GM18909 (cell line): ENCODE data around the gene TMEM138.
A peak's percentile ranks its signal among the peaks of the same experiment; 100 is the strongest.

ENCODE experiments used
- ATAC-seq: cut with Tn5 transposase; IDR thresholded peaks from one replicate; pipeline ENCODE4 v1.9.1; 2021; ENCODE audit warnings: mild to moderate bottlenecking; ENCODE audit not compliant: unreplicated experiment, poor library complexity

TMEM138 gene

DNA sequence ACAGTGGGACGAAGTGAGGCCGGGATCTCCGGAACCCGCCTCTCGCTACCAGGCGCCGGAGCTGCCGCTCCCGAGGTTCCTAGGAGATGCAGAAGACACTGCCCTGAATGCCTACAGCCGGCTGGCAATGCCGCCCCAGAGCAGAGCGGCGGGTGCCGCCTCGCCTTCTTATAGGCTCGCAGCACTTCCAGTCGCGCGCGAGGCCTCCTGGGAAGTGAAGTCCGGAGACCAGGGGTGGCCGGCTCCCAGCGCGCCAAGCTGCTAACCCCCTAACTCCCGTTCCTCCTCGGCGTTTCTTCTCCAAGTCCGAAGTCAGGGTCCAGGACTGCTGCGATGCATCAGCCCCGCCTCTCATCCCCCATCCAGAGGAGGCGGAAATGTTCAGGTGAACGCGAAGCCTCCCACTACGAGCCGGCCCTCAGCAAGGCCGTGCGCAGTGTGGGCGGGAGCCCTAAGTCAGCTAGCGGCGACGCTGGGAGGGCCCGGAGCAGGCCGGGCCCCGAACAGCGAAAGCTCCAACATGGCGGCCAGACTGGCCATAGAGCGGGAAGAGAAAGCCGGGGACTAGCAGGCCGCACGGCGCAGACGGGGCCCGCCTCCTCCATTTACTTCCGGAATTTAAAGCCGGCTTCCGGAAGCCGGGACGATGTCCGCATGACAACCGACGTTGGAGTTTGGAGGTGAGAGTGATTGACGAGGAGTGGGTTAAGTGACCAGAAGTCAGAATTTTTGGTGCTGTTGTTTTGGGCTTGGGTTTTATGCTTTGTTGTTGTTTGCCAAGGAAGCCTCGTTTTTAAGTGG, at the start of gene TMEM138, which contains the start of gene CYB561A3:
Gene TMEM138, plus strand, starts transcription at position 634 of the 801 bp plus-strand sequence. CDS start 2,017 bp downstream, outside the sequence.
Gene CYB561A3, minus strand, starts transcription at position 142 of the 801 bp plus-strand sequence. CDS start 5,169 bp downstream, outside the sequence.
- ATAC-seq: peak; percentile 83

DNA sequence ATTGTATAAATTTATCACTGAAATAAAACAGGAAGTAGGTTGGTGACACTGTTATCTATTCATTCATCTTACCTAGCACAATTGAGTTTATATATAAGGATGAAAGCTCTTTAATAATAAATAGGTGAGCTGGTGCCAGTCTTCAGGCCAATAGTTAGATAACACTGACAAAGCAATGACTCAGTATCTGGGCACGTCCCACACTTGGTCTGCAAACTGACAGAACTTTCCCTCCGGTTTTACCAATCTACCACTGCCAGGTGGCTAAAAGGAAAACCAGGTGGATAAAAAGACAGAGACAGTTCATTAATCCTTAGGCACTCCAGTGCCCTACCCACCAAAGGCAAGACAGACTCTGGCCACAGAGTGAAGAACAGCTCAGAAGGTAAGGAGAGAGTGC, 46.9 kb upstream of the TMEM138 start:
- no peak for ATAC-seq

DNA sequence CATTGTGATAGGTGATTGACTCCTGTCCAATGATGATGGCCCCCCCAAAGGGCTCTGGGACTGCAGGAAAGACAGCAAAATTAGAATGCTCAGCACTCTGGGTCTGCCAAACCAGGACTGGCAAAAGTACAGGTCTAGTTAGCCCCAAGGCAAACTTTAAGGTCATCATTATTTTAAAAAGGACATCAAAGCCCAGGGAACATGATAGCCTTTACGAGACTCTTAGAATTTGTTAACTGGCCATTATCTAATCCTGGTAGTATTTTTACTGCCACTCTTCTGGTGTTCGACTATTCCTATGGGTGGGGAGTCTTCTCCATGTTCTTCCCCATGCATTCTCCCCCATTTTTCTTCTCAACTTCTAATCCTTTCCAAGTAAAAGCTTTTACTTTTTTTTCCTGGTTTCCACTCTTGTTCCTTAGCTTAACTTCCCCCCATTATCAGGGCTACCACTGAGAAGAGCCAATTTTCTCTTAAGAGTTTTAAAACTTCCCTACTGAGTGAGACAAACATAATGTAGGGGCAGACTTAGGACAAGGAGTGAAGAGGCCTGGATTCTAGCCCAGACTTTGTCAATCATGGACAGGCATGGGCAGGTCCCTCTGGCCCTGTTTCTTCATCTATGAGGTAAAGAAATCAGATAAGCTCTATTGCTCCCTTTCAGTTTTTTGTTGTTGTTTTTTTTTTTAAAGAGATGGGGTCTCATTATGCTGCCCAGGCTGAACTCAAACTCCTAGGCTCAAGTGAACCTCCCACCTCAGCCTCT, 36.3 kb upstream of the TMEM138 start:
- ATAC-seq: no peak

DNA sequence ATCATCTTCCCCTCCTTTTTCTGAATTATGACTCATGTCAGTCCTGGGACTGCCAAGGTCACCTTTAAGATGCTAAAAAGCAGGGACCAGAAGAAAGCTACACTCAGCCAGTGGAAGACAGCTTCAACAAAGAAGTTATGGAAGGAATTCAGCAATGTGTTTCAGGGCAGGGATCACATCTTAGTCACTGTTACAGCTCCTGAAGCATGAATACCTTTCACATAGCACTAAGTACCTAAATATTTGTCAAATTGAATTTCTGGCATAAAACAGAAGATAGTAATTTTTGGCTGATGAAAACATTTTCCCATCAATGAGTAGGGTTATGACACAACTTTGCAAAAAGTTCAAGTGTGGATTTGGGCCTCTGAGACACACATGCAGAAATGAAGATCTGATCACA, 34.5 kb upstream of the TMEM138 start:
- no peak for ATAC-seq

DNA sequence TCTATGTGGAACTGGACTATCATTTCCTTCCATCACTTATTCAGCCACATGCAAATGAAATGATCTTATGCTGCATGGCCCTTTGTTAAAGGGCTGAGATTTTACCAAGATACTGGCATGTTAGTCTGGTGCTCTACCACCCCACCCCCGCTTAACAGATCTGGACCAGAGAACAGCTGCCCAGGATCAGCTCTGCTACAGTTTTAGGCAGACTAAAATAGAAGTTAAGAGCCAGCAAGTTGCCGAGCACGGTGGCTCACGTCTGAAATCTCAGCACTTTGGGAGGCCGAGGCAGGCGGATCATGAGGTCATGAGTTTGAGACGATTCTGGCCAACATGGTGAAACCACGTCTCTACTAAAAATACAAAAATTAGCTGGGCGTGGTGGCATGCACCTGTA, 33.8 kb upstream of the TMEM138 start:
- ATAC-seq: no peak

DNA sequence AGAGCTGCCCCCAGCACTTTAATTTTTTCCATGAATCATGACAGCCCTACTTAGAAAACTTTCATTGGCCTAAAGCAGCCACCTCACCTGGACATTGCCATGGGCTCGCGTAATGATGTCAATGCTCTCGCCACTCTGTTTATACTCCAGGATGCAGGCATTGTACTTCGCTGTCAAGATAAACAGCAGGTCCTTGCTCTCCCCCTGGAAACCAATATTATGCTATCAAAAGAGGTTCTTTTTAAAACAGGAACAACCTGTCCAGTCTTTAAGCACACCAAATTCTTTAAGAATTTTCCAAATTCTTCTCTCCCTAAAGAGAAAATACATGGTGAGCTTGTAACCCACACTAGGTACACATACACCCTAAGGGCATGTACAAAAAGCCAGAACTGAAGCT, 32.3 kb upstream of the TMEM138 start:
- ATAC-seq: no peak

DNA sequence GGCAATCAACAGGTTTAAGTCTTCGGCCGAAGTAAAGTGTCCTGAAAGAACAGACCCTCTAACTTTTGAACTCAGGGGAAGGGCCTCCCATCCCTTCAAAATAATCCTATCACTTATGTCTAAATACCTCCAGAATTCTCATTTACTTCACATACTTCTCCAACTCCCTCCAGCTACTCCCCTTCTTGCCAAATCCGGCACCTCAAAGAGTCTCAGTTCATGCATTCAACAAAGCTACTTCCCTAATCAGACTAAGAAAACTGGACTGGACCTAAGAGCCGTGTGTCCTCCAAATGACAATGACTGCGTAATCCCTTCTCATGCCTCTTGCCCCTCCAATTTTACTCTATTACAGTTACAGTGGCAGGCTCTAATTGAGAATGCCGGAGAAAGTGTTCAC, 30.5 kb upstream of the TMEM138 start:
- no peak for ATAC-seq

DNA sequence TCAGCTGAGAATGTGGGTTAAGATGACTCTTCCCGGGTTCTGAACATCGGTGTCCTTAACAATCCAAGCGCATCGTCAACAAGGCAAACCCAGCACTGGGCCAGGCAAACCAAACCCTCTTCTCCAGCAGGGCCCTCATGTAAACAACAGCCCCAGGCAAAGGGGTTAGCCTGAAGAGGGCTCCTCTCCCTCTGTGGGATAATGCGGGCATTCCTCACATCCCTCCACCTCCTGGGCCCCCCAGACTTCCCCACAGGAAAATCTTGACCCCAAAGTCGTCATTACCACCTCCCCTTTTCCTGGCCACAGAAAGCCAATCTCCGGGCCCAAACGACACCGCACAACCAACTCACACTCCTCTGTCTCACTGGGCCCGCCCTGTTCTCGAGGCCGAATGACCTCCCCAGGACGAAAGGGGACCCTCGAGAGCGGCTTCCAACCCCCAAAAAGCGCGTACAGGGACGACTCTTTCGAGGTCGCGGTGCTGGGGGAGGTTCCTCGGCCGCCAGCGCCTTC, 29.8 kb upstream of the TMEM138 start:
- ATAC-seq: peak; percentile 4

DNA sequence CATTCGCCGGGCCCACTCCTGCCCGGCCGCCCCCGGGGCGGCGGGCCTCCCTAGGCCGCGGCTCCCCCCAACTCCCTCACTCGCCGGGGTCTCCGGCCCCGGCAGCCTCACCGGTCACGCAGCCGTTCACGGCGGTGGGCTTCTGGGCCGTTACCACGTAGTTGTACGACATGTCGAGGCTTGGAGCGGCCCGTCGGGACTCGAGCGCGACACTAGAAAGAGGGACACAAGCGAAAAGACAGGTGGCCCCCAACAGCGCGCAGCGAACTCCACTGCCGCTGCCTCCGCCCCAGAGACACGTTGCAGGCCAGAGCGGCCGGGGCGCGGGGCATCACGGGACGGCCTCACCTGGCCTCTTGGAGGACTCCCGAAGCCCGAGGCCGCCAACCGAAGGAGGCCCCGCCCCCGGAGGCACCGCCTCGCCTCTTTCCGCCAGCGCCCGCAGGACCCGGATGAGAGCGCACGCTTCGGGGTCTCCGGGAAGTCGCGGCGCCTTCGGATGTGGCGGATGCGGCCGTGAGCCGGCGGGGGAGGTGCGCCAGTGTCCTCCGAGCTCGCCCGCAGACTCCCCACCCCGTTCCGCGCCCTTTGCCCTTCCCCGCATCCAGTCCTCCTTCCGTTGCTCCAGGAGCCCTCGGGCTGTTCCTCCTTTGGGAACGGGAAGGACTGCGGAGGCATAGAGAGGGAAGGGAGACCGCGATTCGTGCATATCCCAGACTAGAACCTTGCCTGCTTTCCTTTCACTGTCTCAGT, 29.2 kb upstream of the TMEM138 start, which contains the start of the genes DDB1 and TKFC:
Gene DDB1, minus strand, starts transcription at position 309 of the 753 bp plus-strand sequence. Its CDS starts 137 bp downstream, at position 172.
Gene TKFC, plus strand, starts transcription at position 432 of the 753 bp plus-strand sequence. CDS start 1,501 bp downstream, outside the sequence.
- peak; percentile 84 for ATAC-seq

DNA sequence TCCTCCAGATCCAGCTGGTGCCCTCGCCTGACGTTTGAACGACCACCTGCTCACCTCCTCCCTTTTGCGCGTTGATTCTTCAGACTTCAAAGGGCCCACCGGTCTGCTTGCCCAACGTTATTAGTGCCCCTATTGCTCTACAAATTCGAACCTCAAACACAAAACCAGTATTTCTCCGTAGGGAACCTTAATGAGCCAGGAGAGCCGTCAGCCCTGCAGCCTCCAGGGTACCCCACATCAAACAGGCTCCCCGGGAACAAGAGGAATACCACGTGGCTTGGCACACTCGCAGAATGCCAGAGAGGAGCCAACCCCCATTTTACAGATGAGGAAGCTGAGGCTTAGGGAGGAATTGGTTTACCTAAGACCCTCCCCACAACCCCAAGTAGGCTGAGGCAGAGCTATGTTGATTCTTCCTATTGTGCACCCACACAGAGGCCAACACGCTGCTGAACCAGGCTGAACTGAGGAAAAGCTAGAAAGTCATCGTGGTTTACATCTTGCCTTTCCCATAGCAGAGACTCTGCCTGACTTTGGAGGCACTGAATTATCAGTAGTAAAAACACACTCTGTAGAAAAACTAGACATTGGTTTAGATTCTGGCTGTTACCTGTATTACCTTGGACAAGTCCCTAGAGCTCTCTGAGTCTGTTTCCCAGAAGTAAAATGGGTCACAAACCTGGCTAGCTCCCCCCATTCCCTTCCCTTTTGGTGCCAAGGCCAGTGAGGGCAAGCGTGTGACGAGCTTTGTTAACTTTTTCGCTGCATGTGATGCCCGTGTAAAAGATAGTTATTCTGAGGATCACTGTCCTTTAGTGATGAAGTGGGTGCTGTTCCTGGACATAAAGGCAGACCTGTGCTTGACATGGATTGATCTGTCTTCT, 28.4 kb upstream of the TMEM138 start:
- no peak for ATAC-seq

DNA sequence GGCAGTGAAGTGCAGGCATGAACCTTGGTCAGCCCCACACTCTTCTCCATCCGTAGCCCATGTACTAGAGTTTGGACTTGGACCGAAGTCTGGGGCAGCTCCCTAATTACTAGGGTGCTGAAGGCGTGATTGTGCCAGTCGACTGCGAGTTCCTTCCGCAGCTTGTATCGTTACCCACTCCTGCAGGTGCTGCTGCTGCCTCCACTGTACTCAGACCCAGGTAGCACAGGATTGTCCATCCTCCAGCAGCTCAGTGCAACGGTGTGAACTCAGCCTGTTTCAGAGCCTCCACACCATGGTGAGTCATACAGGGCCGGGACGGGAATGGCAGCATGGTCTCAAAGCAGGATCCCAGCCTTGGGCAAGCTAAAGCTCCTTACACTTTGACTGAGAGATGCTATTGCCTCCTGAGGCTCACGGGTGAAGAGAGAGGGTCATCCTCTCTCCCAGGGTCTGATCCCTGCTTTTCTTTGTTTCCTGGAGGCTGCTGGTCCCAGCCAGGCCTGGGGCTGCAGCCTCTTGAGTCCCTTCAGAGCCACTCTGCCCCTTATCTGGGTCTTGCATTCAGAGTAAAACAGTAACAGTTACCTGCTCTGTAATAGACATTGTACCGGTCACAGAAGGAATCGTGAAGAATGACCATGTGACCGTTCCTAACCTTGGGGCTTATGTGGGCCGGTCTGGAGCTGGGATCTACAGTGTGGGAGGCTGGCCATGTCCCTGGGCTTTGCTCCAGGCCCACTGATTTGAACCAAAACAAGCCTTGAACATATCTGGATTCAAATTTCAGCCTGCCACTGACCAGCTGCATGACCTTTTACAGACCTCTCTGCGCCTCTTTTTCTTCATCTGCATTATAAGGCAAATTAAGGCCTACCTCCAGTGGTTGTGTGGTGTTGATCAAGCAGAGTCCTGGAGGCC, 27.5 kb upstream of the TMEM138 start:
- no peak for ATAC-seq

DNA sequence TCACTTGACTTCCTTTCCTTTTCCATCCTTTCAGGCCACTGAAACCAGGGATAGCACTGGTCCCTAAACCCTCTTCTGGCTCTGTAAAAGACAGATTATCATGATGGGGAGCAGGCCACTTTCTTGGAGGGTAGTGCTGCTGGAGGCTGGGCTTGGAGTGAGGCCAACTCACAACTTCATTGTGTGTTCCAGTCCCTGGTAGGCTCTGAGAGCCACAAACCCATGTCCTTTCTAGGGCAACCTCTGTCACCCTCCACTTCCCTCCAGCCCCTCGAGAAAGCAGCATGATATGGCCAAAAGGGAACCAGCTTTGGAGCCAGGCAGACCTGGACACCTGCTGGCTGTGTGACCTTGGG, 26.8 kb upstream of the TMEM138 start:
- no peak for ATAC-seq

DNA sequence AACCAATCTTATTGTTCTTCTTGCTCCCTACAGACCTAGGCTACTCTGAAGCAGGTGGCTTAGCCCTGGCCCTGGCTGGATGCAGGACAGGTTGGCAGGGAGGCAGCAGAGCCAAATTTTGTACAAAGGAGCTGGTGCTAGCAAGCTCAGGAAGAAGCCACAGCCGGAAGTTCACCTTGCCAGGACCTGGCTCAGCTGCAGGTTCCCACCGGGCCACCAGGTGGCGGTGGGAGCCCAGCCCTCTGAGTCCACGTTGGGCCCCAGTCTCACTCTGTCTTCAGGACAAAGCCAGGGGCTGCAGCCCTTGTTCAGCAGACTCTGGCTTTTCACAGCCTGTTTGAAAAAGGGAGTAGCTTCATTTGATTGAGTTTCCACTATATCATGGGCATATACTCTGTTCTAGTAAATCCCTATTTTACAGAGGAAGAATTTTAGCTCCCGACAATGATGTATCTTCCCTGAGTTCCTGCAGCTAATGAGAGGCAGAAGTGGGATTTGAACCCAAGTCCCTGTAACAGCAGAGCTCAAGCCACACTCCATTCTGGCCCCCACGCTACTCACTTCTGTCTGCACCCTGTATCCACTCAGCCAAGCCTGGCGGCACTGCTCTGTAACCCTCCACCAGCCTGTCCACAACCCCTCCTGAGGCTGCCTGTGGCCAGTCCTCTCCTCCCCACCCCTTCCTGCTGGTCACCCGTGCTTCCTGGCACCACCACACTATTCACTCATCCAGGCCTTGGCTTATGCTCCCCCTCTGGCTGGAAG, 25.8 kb upstream of the TMEM138 start:
- ATAC-seq: peak; percentile 61

DNA sequence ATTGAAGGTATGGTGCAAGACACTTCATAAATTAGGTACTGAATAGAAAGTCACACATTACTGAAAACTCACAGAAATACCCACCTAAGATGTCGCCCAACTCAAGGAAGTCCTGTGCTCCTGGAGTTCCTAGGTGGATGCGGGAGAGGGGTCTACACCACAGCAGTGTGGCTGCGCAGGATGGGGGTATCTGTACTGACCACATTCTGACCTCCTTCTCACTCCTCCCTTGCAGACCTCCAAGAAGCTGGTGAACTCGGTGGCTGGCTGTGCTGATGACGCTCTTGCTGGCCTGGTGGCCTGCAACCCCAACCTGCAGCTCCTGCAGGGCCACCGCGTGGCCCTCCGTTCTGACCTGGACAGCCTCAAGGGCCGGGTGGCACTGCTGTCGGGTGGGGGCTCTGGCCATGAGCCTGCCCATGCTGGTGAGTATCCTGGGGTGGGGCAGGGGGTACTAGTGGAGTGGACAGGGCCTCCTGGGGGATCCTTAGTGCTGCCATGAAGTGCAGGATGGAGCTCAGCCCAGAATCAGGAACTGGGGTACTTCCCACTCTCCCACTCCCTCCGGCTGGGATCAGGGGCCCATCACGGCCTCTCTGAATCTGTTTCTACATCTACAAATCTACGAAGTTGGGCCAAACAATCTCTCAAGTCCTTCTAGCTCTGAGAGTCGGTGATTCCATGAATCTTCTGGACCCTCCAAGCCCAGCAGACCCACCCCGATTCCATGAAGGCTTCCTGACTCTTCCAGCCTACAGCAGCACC, 24.3 kb upstream of the TMEM138 start:
- ATAC-seq: no peak

DNA sequence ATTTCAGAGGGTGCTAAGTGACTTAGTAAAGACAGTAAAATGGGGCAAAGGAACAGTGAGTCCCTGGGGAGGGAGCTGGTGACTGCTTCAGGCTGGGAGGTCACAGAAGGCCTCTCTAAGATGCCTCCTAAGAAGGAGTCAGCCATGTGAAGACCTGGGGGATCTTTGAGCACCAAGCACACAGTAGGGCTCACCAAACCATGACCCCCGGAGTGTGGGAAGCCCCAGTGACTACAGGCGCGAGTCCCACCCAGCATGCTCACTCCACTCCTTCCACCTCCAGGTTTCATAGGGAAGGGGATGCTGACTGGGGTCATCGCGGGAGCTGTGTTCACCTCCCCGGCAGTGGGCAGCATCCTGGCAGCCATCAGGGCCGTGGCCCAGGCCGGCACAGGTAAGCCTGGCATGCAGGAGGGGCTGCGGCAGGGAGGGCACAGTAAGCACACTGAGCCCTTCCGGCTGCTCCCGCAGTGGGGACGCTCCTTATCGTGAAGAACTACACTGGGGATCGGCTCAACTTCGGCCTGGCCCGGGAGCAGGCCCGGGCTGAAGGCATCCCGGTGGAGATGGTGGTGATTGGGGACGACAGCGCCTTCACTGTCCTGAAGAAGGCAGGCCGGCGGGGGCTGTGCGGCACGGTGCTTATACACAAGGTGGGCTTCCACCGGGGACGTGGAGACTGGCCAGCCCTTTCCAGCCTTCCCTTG, 23.2 kb upstream of the TMEM138 start:
- no peak for ATAC-seq

DNA sequence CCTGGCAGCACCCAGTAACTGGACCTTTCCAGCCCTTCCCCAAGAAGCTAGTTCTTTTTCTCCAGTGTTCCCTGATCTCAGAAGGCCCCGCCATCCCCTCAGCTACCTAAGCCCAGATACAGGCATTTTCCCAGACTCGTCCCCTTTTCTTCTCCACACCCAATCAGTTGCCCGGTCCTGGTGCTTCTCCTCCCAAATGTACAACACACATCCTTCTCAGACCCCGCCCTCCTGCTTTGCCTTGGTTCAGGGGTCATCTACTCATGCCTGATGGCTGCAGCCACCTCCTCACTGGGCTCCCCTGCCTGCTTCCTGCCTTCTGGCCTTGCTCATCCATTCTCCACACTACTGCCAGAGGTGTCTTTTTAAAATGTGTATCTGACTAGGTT, 22.7 kb upstream of the TMEM138 start:
- no peak for ATAC-seq
